ENCODE results near the gene FSTL4.
"Not testable (repeated sequence)": the region's sequence is repeated elsewhere in the genome, so short reads cannot be mapped to it uniquely, and the experiment has no call there.

FSTL4 gene

DNA sequence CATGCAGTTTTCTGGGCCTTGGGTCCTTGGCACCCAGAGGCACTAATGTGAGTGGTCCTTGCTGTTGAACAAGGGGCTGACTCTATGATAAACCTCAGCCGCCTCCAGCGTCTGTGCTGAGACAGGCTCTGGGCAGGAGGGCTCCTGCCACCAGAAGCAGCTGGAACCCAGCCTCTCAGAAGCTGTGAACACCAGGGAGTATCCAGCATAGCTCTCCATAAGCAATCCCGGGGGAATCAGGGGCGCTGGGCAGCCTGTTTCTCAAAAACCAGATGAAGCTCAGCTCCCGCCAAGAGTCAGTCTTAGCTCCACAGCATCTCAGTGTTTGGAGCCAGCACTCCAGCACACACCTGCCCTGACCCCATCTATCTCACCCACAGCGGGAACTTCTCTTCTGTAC is 390.3 kb downstream of the FSTL4 start:
- DNase-seq (ENCODE audit: low spot score), result no peak

DNA sequence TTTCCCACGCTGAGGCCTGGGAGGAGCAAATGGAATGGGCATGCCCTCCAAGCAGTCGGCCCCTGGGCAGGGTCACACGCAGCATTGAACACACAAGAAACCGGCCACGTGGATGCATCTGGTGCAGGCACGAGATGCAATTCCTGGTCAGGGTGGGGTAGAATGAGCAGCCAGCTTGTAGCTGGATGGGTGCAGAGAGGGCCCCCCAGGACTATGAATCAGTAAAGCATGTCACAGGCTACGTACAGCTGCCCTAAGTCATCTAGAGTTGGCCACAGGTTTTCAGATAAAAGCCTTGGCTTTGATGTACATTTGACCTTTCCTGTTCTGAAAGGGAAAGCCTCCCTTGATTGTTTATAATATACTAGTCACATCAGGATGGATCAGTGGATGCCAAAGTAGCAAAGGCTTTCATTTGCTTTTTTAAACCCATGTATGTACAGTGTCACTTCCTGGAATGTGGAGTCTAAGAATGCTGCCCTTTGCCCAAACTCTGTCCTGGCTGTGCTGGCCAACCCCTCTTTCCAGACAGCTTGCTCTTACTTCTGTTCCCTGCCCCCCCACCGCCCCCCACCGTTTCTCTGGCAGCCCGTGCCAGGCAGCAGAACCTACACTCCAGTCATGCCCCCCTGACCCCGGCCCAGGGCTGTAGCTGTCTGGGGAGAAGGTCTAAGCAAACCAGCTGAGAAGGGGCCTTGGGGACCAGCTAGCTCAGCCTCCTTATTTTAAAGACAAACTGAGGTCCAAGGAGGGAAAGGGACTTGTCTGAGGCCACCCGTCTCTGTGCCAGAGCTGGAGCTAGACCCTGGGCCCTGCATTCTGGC is 391.3 kb downstream of the FSTL4 start:
- no peak for DNase-seq (ENCODE audit: low spot score)

DNA sequence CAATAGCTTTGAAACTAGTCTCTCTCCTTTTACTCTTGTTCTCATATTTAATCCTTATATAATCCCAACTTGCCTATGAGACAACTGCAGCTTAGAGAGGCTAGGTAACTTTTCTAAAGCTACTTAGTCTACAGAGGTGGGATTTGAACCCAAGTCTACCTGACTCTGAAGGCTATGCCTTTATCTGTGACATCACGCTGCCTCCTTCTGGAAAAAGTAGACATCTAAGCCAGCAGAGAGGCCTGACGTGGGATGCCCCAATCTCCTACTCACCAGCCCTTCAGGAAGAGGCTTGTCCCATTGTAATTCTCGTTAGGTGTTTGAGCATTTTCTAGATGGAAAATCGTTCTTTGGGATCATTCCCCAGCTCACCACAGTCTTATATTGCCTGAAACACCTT is 393.0 kb downstream of the FSTL4 start:
- DNase-seq (ENCODE audit: low spot score), result no peak

DNA sequence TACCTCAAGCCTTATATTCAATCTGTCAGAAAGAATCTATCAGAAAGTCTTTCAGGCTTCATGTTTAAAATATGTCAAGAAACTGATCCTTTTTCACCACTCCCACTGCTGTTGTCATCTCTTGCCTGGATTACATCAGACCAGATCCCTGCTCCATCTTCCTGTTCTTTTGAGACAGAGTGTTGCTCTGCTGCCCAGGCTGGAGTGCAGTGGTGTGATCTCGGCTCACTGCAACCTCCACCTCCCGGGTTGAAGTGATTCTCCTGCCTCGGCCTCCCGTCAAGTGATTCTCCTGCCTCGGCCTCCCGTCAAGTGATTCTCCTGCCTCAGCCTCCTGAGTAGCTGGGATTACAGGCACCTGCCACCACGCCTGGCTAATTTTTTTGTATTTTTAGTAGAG is 396.2 kb downstream of the FSTL4 start:
- DNase-seq (ENCODE audit: low spot score), result not testable (repeated sequence)

DNA sequence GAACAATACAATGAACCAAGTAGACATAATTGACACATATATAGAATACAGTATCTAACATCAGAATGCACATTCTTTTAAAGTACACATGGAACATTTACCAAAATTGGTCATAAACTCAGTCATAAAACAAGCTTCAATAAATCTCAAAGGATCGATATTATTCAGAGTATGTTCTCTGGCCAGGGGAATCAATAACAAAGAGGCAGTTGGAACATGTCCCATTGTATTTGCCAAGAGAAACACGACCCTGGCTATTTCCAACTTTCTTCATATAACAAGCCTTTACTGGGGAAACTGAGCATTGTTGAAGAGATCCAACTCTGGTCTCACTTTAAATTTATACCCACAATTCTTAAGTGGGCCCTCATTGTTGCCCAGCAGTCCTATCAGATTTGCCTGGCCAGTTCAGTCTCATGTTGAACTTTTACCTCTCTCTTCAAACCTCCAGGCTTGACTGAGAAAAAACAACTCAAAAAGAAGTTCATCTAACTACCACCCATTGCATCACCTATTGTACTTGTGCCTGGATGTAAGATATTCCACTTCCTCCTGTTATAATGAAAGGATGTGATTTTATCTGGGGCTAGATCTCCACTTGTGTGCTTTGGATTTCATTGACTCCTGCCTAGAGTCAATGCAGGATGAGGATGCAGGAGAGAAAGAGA is 398.1 kb downstream of the FSTL4 start:
- no peak for DNase-seq (ENCODE audit: low spot score)

DNA sequence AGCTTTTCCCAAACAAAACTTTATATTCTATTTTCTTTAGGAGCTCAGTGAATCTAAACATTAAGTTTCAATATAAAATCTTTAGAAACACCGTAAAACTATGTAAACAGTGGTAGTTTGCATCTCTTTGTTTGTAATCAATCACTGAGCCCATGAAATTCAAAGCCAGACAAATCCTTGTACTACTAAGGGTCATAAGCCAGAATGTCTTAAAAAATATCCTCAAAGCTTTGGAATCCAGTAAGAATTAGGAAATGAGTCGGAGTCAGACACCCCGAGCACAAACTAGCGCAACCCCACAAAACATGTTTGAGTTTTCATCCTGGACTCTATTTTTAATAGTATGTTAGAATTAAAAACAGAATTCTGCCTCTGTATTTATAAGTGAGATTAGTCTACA is 406.7 kb downstream of the FSTL4 start:
- no peak for DNase-seq (ENCODE audit: low spot score)

DNA sequence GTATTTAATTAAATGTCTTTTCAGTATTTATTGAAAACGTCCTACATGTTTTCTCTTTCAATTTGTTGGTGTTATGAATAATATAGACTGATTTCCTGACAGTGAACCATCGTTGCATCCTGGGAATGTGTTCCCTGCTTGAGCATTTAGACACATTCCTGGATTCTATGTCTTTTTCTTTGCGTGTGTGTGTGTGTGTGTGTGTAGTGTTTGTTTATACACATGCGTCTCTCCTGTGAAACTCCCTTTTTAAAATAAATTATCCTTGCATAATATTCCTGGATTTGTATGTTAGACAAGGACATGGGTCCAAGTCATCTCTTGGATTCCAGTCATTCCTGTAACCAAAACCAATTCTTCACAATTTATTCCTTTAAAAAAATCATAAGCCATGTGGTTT is 407.1 kb downstream of the FSTL4 start:
- no peak for DNase-seq (ENCODE audit: low spot score)

DNA sequence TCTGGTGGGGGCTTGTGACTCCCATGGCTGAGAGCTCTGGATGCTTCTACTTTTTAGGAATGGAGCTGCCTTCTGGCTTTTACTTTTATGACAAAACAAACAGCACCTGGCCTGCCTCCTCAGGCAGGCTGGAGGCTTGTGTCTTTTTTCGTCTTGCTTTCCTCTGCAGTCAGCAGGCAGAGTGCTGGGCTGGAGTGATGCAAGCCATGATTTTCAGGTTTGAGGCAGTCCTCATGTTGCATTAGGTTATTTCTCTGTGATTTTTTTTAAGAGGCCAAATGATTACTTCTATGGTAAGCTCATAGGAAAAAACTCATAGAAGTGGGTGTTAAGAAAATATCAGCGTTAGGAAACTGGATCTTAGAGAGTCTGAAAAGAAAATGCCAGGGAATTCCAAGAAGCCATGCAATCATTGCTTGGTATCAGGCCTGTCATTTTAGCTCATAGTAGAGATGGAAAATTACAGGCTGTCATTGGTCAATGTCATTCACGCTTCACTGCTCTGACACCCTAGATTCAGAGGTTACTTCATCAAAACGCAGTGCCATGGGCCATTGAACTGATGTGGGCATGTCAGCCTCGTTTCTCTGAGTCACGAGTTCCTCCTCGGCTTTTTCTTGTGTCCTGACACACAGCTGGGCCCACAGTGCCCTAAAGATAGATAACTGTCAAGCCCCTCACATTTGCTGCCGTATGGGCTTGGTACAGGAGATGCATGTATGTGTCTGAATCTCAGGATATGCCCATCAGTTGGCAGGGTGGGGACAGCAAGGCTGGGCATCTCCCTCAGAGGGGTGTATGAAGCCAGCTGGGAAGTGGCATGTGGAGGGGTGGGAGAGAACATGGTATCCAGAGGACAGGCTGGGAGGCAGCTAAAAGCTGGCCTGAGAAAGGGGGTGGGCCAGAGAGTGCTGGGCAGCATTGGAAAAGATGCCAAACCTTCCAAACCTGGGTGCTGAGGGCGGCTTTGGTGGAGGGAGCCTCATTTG is 408.7 kb downstream of the FSTL4 start:
- no peak for DNase-seq (ENCODE audit: low spot score)

DNA sequence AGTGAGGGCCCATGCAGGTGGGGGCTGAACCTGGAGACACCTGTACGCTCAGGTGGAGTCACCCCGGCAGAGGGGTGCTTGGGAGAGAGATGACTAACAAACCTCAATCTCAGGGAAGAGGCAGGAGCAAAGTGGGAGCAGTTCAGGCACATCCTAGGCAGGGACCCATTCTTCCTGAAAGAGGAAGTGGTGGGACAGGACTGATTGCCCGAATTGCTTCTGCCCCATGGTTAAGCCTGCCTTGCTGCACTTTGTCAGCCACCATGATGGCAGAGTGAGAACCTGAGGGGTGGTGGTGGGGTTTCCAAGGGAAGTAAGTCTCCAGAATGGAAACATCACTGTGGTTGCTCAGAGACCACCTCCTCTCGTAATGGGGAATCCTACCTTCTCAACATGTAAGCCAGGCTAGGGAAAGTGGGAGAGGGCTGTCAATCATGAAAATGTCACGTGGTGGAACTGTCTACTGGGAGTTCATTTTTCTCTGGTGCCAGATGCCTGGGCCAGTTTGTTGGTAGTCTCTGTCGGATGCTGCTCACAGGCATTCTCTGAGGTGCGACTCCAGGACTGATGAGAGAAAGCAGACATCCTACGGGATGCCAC is 410.2 kb downstream of the FSTL4 start:
- no peak for DNase-seq (ENCODE audit: low spot score)

DNA sequence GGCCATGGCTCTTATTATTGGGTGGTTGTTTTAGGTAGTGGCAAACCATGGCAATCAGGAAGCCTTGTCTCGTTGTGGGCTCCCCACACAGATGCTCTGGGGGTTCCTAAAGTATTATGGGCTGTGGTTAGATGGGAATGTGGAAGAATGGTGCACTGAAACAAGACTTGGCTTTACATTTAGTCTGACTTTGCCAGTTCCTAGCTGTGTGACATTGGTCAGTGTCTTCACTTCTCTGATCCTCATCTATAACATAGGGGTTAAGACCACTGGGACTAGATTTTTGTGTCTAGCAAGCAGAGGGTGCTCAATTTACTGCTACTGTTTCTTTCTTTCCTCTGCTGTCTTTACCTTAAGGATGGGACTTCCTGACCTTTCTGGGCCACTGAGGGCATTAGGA is 411.0 kb downstream of the FSTL4 start:
- no peak for DNase-seq (ENCODE audit: low spot score)

DNA sequence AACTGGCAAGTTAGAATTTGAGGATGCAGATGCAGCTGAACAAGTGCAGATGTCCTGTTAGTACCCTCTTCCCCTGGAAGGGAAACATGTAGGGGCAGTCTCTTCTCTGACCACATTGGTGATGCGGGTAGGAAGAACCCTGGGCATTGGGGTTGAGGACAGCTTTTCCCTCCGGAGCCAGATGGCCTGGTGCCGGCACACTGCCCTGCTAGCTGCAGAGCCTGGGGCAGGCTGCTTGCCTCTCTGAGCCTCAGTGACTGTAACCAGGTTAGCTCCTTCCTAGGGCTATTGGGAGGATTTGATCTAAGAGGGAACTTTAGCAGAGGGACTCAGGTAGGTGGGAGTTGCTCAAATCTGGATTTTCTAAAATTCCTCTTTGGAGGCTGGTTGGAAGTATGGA is 412.1 kb downstream of the FSTL4 start:
- no peak for DNase-seq (ENCODE audit: low spot score)

DNA sequence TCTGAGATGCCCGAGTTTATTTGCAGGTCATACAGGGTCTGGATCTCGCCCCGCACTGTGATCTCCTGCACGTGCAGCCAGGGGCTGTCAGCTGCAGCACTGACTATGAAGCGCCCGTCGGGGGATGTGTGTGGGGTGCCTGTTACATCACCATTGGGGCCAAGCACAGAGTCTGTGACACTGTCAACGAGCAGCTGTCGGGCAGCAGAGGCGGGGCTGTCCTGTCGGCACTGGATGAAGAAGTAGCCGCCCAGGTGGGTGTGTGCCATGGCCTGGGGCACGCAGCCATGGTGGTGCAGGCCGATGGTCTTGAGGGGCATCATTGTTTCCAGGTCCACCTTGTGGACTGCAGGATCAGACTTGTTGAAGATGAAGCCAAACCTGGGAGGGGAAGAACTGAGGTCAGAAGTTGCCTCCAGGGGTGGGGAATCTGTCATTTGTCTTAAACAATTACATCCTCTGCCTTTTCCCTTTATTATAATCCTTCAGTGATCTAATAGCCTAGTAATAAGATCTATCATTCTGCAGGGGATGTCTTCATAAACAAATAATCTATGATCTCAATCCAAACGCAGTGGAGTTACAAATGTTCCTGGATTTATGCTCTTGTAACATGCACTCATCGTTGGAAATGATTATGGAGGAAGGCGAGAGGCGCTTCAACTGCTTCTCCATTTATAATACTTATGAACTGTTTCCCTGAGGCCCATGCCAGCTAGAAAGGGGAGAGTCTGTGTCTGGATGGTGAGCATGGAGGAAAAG is 412.7 kb downstream of the FSTL4 start:
- no peak for DNase-seq (ENCODE audit: low spot score)

DNA sequence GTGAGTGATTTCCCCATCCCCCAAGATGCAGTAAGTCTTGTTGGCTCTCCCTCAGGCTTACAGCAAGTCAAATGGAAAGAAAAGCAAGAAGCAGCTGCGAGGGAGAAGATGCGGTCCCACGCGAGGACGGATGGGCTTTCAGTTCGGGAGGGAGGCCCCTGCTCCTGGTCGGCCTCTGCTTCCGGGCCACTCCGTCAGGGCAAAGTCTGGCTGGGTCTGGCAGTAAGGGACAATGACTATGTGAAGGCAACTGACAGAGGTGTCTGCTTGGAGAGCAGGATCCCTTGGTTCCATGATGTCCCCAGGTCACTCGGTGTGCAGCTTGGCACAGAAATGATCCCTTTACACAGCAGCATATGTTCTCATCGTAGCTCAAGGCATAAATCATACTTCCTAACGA is 413.8 kb downstream of the FSTL4 start:
- DNase-seq (ENCODE audit: low spot score), result no peak

DNA sequence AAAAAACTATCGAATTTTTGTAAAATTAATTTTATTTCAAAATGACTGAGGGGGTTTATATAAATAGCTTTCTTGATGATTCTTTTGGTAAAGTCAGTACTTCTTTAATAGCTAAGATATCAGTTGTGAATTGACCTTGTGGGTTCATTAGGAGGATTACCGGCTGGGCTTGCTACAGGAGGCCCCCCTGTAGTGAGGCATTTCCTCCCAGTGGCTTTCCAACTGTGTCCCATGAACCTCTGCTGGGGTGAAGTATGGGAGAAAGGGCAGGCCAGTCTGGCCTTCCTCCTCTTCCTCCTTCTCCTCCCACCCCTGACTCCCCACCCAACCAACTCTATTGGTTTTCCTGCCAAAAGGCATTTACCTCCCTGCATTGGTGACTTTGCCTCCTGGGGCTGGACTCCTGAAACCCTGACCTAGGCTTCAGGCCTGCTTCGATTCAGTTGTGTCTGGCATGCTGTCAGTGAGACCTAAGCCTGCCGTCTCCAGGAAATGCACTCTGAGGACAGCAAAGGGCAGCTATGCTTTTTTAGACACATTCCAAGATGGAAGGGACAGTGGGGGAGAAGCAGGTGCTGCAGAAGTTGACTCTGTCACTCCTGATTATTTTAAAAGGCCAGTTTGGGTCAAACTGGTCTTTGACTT is 415.8 kb downstream of the FSTL4 start:
- no peak for DNase-seq (ENCODE audit: low spot score)

DNA sequence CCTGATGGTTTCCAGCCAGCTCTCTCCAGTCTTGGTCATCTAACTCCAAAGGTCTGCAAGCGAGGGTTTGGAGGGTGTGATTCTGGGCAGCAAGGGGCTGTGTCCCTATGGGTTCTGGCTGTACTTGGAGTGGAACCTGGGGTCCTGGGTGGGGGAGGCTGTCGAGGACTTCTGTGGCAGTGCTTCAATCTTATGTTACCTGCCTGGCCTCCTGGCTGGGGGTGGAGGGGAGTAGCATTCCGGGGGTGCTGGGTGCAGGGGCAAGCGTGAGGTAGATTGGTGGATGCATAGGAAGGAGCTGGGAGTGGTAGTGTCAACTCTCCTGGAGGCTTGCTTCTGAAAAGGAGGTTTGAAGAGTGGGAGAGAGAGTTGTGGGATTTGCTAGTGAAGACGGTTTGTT is 417.1 kb downstream of the FSTL4 start:
- no peak for DNase-seq (ENCODE audit: low spot score)

DNA sequence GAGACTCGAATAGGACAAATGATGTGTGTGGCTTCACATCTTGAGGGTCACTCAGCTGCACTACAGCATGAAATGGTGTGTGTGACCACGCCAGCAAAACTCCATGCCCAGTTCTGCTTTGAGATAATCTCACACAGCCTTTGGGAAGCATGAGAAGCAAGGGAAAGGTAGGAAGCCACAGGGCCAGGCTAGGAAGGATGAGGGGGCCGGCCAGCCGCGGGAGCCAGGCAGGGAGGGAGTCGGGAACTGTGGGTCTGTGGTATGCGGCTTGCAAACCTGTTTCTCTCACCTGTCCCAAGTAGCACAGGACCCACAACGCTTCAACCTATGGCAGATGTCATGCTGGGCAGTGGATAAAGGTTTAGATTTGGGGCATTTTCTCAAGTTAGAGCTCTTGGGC is 418.5 kb downstream of the FSTL4 start:
- no peak for DNase-seq (ENCODE audit: low spot score)

DNA sequence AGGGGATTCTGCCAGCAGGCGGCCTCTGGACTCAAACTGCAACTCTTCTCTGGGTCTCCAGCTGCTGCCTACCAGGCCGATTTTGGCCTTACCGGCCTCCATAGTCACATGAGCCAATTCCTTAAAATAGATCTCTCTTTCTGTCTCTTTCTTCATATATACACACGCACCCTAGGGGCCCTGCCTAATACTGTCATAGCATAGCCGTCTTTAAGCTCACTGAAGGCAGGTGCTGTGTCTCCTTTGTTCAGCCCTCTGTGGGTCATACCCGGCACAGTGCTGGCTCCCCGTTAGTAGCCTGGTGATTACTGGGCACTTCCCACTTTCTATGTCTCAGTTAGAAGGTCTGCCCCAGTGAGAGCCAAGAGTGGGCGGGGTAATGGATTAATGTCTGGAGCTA is 419.6 kb downstream of the FSTL4 start:
- DNase-seq (ENCODE audit: low spot score), result no peak

DNA sequence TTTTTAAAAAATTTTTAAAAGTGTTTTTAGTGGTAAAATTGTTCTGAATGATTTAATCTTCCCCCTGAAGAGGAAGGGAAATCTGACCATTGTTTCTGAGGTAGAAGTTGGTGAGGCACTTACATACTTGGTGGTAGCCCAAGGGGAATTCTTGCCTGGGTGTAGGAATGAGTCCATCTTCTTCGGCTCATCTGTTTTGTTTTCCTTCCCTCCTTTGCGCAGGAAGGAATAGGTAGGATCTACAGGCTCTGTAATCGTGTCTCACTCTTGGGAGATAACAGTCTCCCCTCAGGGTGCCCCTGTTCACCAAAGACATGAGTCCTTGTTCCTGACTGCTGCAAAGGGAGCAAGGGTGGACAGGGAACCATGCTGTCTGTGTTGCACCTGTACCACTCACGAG is 422.5 kb downstream of the FSTL4 start:
- DNase-seq (ENCODE audit: low spot score), result no peak

DNA sequence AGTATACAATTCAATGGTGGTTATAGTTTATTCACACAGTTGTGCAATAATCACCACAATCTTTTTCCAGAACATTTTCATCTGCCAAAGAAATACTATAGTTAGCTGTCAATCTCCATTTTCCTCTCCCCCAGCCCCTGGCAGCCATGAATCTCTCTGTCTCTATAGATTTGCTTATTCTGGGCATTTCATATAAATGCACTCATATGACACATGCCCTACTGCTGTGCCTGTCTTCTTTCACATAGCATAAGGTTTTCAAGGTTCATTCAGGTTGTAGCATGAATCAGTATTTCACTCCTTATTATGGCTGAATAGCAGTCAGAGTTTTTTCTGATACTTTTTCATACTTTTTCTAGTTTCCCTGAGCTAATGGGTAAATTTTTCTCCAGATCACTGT is 432.9 kb downstream of the FSTL4 start:
- no peak for DNase-seq (ENCODE audit: low spot score)

DNA sequence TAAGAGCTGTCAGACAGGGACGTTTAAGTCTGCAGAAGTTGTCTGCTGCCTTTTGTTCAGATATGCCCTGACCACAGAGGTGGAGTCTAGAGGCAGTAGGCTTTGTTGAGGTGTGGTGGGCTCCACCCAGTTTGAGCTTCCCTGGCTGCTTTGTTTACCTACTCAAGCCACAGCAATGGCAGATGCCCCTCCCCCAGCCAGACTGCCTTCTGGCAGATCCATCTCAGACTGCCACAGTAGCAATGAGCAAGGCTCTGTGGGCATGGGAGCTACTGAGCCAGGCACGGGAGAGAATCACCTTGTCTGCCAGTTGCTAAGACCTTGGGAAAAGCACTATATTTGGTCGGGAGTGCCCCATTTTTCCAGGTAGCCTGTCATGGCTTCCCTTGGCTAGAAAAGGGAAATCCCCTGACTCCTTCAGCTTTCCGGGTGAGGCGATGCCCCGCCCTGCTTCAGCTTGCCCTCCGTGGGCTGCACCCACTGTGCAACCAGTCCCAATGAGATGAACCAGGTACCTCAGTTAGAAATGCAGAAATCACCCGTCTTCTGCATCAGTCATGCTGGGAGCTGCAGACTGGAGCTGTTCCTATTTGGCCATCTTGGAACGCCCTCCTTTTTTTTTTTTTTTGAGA is 441.5 kb downstream of the FSTL4 start:
- not testable (repeated sequence) for DNase-seq (ENCODE audit: low spot score)
